Panc1 (cell line): ENCODE data around the gene TMEFF2. TPM values are rescaled to one million over a fixed set of nuclear protein-coding genes. Genes with fewer than 3 reads are reported as not detected.

ENCODE experiments used
- ATAC-seq: fragments of 200-7000 bp; cut with Tn5 transposase; 2 replicates; pipeline ENCODE4 v1.9.1; 2020; ENCODE audit warnings: mild to moderate bottlenecking, moderate library complexity
- BruUV-seq: library from RNA; stranded (reverse); fragments of 400-500 nt; replicated peaks from 2 replicates; lab custom pipeline; 2021; lab: Mats Ljungman, UMichigan
- CTCF ChIA-PET: fragments of 300-600 bp; sonication (Branson Sonifier 250); formaldehyde crosslinking; loops from one replicate; lab custom pipeline; 2022; ENCODE audit warnings: antibody characterized with exemption; lab: Charles Lee
- POLR2A ChIA-PET: fragments of 300-600 bp; sonication (Branson Sonifier 250); formaldehyde crosslinking; loops from one replicate; lab custom pipeline; 2022; ENCODE audit warnings: antibody characterized with exemption; lab: Charles Lee
- DNase-seq: peaks from one replicate; pipeline ENCODE4 v3.0.0-alpha.2; 2010; ENCODE audit warnings: low read depth, low spot score
- H3K27ac ChIP-seq: 2 replicates; pipeline ENCODE4 v1.5.1; 2011; ENCODE audit warnings: mild to moderate bottlenecking, low read length, inconsistent platforms
- H3K27me3 ChIP-seq: fragments of 200-500 bp; sonication (Bioruptor generic); 2 replicates; pipeline ENCODE4 v1.6.0; 2014; ENCODE audit warnings: low read length, inconsistent platforms; ENCODE audit not compliant: control insufficient read depth, insufficient read depth
- H3K36me3 ChIP-seq: fragments of 200-500 bp; sonication (Bioruptor generic); 2 replicates; pipeline ENCODE4 v1.5.1; 2014; ENCODE audit warnings: inconsistent platforms, mild to moderate bottlenecking, low read length, moderate library complexity; ENCODE audit not compliant: control insufficient read depth, insufficient read depth
- H3K4me1 ChIP-seq: 2 replicates; pipeline ENCODE4 v1.5.1; 2011; ENCODE audit warnings: inconsistent platforms, mild to moderate bottlenecking, low read length, moderate library complexity; ENCODE audit not compliant: control insufficient read depth, insufficient read depth
- H3K4me3 ChIP-seq, 2 experiments: 2 replicates each; pipeline ENCODE4 v1.5.1; 2011 to 2012; ENCODE audit warnings: low read depth in 2 of 2, low read length in 2 of 2, mild to moderate bottlenecking in 2 of 2, inconsistent platforms in 1 of 2, moderate library complexity in 1 of 2
- H3K9me3 ChIP-seq: fragments of 200-500 bp; sonication (Bioruptor generic); 2 replicates; pipeline ENCODE4 v1.5.1; 2014; ENCODE audit warnings: low read depth, mild to moderate bottlenecking, inconsistent platforms, low read length, moderate library complexity; ENCODE audit not compliant: control insufficient read depth, insufficient read depth
- POLR2AphosphoS5 ChIP-seq: IDR thresholded peaks from 2 replicates; pipeline ENCODE4 v1.6.1; 2012; ENCODE audit warnings: mild to moderate bottlenecking, low read depth, low read length, moderate library complexity
- SIN3A ChIP-seq: IDR thresholded peaks from 2 replicates; pipeline ENCODE4 v1.6.1; 2012; ENCODE audit warnings: low read depth, mild to moderate bottlenecking, low read length, moderate library complexity, borderline replicate concordance; ENCODE audit not compliant: insufficient read depth
- TCF7L2 ChIP-seq: IDR thresholded peaks from 2 replicates; pipeline ENCODE4 v1.6.1; 2011; ENCODE audit warnings: mild to moderate bottlenecking, low read depth, low read length, inconsistent platforms
- in situ Hi-C: cut with HindIII; loops from 2 replicates; pipeline ENCODE4 v1.10.0; 2016; ENCODE audit warnings: low sequenced_read_pairs, low pct_unique_long_range_greater_than_20kb
- intact Hi-C: fragments of 100-400 bp; cut with micrococcal nuclease; formaldehyde crosslinking; loops from one replicate; pipeline ENCODE4 v1.10.0; 2022; ENCODE audit not compliant: unreplicated experiment
- total RNA-seq: library from RNA; stranded (reverse); gene quantifications from one replicate; pipeline ENCODE4 v1.2.1, GENCODE V29; 2021; ENCODE audit not compliant: unreplicated experiment
- TF ChIP-seq, protein P1 (sequence below): fragments of 450-650 bp; IDR thresholded peaks from 2 replicates; pipeline ENCODE4 v1.5.1; 2017; ENCODE audit warnings: mild to moderate bottlenecking
- TF ChIP-seq, protein P2 (sequence below), 2 experiments: IDR thresholded peaks; 2 replicates each; pipeline ENCODE4 v1.6.1; 2011 to 2012; ENCODE audit warnings: low read depth in 2 of 2, control low read depth in 1 of 2, low read length in 1 of 2, mild to moderate bottlenecking in 1 of 2, moderate library complexity in 1 of 2; ENCODE audit not compliant: insufficient read depth in 1 of 2

TMEFF2 gene
- total RNA-seq, 1 experiment from 2014 or later, result 1.5 TPM

DNA sequence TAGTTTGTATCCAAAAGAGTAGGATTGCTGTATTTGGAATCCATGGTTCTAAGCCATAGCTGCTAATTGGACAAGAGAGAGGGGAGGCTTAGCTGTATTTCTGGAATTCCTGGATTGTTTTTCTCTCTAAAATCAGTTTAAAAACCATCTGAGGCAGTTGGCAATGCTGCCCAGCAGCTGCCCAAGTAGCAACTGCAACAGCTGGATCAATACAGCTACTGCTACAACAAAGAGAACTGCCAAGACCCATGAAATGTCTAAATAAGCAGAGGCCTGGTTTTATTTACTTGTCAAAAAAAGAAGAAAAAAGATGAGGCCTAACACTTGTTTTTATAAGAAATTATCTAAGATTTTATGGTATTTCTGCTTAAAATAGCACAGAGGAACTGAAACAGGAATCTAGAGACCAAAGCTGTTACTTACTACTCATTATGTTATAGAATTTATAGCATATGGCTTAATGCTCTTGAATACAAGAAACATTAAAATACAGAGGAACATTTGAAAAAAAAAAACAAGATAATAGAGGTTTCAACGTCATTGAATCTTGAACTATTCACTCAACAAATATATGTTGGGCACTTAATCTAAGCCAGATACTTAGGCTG lies 39.1 kb downstream of the TMEFF2 start:
- BruUV-seq, result no TSS peak
- Histone ChIP-seq H3K27me3 (no peaks in the 10 kb centered on the region), H3K9me3 (no peaks in the 10 kb centered on the region), H3K36me3 (no peaks in the 10 kb centered on the region), H3K4me1 (no peaks in the 10 kb centered on the region), H3K27ac (no peak overlapping the region), H3K4me3 (no peak overlapping the region)
- ATAC-seq (no peak), DNase-seq (no peak)
- intact Hi-C loops, result no loop called here
- CTCF ChIA-PET, result no interaction called here
- POLR2A ChIA-PET, result no interaction called here
- TF ChIP-seq POLR2AphosphoS5 (no peak), TCF7L2 (no peak), SIN3A (no peak)
- TF ChIP-seq, protein P1, sequence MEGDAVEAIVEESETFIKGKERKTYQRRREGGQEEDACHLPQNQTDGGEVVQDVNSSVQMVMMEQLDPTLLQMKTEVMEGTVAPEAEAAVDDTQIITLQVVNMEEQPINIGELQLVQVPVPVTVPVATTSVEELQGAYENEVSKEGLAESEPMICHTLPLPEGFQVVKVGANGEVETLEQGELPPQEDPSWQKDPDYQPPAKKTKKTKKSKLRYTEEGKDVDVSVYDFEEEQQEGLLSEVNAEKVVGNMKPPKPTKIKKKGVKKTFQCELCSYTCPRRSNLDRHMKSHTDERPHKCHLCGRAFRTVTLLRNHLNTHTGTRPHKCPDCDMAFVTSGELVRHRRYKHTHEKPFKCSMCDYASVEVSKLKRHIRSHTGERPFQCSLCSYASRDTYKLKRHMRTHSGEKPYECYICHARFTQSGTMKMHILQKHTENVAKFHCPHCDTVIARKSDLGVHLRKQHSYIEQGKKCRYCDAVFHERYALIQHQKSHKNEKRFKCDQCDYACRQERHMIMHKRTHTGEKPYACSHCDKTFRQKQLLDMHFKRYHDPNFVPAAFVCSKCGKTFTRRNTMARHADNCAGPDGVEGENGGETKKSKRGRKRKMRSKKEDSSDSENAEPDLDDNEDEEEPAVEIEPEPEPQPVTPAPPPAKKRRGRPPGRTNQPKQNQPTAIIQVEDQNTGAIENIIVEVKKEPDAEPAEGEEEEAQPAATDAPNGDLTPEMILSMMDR, result no peak
- TF ChIP-seq, protein P2, sequence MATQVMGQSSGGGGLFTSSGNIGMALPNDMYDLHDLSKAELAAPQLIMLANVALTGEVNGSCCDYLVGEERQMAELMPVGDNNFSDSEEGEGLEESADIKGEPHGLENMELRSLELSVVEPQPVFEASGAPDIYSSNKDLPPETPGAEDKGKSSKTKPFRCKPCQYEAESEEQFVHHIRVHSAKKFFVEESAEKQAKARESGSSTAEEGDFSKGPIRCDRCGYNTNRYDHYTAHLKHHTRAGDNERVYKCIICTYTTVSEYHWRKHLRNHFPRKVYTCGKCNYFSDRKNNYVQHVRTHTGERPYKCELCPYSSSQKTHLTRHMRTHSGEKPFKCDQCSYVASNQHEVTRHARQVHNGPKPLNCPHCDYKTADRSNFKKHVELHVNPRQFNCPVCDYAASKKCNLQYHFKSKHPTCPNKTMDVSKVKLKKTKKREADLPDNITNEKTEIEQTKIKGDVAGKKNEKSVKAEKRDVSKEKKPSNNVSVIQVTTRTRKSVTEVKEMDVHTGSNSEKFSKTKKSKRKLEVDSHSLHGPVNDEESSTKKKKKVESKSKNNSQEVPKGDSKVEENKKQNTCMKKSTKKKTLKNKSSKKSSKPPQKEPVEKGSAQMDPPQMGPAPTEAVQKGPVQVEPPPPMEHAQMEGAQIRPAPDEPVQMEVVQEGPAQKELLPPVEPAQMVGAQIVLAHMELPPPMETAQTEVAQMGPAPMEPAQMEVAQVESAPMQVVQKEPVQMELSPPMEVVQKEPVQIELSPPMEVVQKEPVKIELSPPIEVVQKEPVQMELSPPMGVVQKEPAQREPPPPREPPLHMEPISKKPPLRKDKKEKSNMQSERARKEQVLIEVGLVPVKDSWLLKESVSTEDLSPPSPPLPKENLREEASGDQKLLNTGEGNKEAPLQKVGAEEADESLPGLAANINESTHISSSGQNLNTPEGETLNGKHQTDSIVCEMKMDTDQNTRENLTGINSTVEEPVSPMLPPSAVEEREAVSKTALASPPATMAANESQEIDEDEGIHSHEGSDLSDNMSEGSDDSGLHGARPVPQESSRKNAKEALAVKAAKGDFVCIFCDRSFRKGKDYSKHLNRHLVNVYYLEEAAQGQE (IDR thresholded peaks at IDR 0.05; ENCODE audit: insufficient read depth in 1 of 2, low read depth in 2 of 2, low read length in 1 of 2), result no peak
- in situ Hi-C loops, result no loop called here

DNA sequence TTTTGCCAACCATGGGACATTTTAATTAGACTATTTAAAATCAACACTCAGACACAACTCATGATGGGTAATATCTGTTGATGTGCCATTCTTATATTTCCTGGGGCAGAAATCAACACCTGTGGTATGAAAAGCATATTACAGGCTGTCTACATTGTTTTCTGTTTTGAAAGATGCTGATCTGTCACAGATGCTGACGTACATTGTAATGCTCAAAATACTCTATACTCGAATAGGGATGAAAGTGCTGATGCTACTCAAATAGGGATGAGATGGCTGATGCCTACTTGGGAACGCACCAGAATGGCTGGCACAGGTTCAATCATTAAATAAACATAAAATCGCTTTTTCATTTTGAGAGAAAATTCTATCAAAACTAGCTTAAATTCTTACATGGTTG lies 41.2 kb downstream of the TMEFF2 start:
- no peak for DNase-seq
- Histone ChIP-seq H3K27me3 (no peaks in the 10 kb centered on the region), H3K9me3 (no peaks in the 10 kb centered on the region), H3K4me1 (no peaks in the 10 kb centered on the region), H3K27ac (no peak overlapping the region), H3K36me3 (no peaks in the 10 kb centered on the region), H3K4me3 (no peak overlapping the region)
- intact Hi-C loops (no loop called here), in situ Hi-C loops (no loop called here)
- BruUV-seq, result no TSS peak
- ATAC-seq, result no peak
- ChIA-PET POLR2A (no interaction called here), CTCF (no interaction called here)
- TF ChIP-seq, protein P2 (IDR thresholded peaks at IDR 0.05; ENCODE audit: insufficient read depth in 1 of 2, low read depth in 2 of 2, low read length in 1 of 2), result no peak
- TF ChIP-seq SIN3A (no peak), TCF7L2 (no peak), POLR2AphosphoS5 (no peak)
- TF ChIP-seq, protein P1, result no peak
